Measurements from ENCODE around the gene IDI1.
A peak's percentile ranks its signal among the peaks of the same experiment; 100 is the strongest.
"Not testable (repeated sequence)": the region's sequence is repeated elsewhere in the genome, so short reads cannot be mapped to it uniquely, and the experiment has no call there.

IDI1 gene

GRCh38 chr10:1063232-1063865, 14.4 kb upstream of the IDI1 start:
- no peak for DNase-seq

DNA sequence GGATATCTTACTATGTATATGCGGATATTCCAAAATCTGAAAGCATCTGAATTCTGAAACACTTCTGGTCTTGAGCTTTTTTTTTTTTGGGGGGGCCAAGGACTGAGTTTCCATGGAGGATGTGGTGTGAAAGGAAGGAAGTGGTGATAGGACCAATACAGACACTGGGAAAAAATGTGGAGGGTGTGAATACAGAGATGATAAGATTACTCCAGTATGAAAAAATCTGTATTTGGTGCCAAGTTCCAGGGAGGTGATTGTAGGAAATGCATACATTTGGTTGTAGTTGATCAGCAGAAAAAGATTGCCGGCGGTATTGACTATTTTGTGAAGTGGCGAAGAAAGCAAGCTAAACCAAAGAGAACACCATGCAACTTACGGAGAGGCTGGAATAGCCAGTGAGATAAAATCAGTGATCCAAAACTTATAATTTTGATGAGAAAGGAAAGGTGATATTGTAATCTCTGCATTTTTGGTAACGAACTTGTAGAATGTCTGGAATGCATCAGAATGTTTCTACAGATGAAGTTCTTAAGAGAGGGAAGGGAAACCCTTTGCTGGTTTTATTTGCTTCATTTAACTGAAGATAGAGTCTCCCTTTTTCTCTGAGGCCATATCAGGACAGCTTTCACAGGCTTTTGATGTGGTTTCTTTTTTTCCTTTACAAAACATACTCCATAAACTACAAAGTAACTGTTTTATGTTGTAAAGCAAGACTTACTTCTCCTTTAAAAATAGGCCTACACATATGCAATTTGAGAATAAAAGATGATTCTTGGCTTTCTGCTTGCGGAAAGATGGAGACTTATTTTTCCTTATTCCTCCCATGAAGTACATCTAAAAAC, 13.2 kb upstream of the IDI1 start:
- no peak for DNase-seq

GRCh38 chr10:1059902-1060301, 11.0 kb upstream of the IDI1 start:
- DNase-seq: no peak

DNA sequence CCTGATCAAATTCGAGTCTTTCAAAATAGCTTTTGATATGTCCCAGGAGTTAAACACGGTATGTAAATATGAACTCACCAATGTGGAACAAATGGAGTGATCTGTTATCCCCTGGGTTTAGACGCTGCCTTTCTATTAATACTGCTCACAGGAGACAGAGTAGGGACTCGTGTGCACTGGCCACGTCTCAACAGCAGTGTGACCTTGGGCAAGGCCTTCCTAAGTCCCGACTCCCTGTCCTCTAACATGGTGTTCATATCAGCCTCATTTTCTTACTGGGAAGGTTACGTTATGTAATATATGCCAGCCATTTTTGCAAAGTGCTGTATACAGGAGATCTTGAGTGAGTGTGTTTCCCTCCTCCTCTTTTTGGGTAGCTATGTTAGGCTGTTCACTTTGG, 9.1 kb upstream of the IDI1 start:
- no peak for DNase-seq

DNA sequence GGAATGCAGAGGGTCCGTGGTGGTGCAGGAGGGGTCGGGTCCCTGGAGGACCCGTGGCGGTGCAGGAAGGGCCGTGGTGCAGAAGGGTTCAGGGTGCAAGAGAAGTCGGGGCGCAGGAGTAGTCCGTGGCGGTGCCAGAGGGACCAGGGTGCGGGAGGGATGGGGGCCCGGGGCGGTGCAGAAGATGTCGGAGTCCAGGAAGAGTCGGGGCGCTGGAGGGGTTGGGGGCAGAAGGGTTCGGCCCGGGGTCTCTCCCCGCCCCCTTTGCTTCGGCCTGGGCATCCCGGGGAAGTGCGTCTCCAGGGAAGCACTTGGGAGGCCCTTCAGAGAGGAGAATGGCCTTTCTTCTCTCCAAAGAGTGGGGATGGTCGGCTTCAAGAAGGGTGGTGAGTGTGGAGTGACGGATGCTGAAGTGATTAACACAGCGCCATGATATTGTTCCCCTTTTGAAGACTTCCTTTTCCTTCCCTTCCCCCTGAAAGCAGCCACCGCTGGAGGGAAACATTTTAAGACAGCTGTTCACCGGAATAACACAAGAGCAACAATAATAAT, 8.3 kb upstream of the IDI1 start:
- no peak for DNase-seq

DNA sequence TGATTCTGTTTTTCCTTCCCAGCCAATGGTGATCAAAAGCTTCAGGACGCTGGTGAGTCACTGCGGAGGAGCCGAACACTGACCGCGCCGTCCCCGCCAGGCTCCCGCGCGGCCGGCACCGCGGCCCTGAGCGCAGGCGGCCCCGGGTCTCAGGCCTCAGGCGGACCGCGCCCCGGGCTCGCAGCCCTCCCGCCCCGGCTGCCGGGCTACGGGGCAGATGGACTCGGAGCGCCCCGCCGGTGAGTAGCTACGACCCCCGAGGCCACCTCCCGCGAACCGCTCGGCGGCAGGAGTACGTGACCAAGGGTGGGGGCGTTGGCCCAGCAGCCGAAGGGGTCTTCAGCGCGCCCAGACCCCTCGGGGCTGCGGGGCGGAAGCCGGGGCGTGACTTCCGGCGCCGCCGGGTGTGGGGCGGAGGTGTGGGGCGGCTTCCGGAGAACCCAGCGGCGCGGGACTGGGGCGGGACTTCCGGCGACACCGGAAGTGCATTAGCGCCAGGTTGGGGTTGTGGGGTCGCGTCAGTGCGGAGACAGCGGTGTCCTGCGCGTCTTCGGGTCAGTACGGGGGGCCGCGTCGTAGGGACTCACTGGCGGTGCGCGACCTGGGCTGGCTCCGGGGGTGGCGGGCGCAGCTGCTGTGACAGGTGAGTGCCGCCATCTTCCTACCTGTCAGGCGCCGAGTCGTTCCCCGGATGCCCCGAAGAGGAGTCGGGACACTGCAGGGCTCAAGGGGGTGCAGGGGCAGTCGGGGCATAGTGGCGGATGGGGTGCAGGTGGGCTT, 7.6 kb upstream of the IDI1 start, which contains the start of gene WDR37:
Gene WDR37, plus strand, starts transcription at position 60 of the 780 bp plus-strand sequence. CDS start 15,771 bp downstream, outside the sequence.
- DNase-seq: peak; percentile 11 to 32

GRCh38 chr10:1054684-1055083, 5.8 kb upstream of the IDI1 start:
- DNase-seq: no peak

DNA sequence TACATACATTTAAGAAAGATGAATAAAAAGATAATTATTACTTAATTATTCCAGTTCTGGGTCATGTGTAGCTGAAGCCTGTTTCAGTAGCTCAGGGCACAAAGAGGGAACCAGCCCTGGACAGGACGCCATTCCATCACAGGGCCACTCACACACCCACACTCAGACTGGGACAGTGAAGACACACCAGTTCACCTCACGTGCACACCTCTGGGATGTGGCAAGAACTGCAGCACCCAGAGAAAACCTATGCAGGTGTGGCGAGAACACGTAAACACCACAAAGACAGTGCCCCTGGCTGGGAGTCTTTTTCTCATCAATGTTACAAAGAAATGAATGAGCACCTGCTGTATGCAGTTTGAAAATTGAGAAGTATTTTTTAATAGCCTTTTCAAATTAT, 1.6 kb upstream of the IDI1 start:
- DNase-seq: no peak

GRCh38 chr10:1050145-1050544, 1.2 kb upstream of the IDI1 start:
- DNase-seq: no peak

- no peak for DNase-seq
These were observed 573 bp upstream of the IDI1 start for GRCh38 chr10:1049425-1049958.

DNA sequence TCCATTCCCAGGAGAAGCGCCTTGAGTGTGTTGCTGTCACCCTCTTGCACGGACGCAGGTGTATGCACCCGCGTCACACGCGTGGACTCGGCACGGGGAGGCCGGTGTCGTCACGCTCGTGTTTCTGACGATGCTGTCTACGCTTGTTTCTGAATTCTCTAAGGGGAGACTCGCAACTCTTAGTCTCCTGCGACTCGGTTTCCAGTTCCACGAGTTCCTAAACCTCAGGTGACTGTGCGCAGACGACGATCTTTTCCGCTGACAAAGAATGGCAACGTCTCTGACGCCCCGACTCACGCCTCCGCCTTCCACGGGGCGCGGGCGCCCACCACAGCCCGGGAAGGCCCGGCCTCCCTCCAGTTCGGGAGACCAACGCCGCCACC, 579 bp downstream of the IDI1 start:
- no peak for DNase-seq

GRCh38 chr10:1047937-1048336, 982 bp downstream of the IDI1 start:
- no peak for DNase-seq

DNA sequence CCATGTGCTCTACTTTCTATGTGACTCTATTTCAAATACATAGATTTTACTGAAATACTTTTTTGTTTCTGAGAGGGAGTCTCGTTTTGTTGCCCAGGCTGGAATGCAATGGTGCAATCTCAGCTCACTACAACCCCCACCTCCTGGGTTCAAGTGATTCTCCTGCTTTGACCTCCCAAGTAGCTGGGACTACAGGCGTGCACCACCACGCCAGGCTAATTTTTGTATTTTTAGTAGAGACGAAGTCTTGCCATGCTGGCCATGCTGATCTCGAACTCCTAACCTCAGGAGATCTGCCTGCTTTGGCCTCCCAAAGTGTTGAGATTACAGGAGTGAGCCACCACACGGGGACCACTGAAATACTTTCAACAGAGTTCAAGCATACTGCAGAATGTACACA, 3.5 kb downstream of the IDI1 start:
- no peak for DNase-seq

DNA sequence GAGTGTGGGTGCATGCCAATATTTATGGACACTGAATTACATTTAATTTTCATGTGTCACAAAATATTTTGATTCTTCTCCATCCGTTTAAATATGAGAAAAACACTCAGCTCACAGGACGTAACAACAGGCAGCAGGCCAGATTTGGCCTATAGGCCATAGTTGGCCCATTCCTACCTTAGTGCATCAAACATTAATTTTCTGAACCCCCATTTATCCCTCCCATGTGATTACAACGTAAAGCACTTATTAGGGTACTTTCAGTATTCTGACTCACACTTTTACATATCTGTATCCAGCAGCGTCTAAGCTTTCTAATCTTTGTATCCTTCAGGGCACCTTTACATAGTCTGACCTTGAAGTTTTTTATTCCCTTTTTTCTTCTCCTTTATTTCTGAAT, 4.0 kb downstream of the IDI1 start:
- DNase-seq: no peak

GRCh38 chr10:1044146-1044545, 4.8 kb downstream of the IDI1 start:
- DNase-seq: no peak

- DNase-seq: no peak
These were observed 5.4 kb downstream of the IDI1 start for GRCh38 chr10:1043532-1043995.

DNA sequence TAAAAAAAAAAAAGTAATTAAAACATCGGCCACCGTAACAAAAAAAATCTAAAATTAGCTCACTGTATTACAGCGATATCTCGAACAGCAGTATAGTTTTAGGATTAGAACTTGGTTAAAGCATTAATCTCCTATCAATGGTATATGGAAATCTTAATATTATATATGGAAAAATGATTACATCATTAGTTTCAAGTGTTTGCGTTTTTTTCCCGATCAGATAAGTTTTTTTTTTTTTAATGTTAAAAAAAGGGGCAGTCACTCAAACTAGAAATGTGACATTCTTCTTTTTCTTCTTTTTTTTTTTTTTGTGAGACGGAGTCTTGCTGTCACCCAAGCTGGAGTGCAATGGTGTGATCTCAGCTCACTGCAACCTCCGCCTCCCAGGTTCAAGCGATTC, 7.4 kb downstream of the IDI1 start:
- DNase-seq: no peak

DNA sequence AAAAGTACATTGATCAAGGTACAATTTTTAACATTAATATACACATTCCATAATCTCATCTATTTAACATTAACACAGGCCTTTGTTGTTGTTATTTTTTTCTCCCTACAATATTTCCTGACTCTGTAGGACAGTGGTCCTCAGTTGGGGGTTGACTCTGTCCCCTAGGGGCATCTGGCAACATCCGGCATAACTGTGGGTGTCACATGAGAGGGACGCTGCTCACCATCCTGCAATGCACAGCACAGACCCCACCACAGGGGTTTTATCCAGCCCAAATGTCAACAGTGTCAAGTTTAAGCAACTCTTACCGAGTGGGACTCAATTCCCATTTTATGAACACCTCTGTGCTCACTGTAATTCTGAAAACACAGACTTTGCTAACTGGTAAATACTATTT, 8.8 kb downstream of the IDI1 start:
- DNase-seq: no peak

DNA sequence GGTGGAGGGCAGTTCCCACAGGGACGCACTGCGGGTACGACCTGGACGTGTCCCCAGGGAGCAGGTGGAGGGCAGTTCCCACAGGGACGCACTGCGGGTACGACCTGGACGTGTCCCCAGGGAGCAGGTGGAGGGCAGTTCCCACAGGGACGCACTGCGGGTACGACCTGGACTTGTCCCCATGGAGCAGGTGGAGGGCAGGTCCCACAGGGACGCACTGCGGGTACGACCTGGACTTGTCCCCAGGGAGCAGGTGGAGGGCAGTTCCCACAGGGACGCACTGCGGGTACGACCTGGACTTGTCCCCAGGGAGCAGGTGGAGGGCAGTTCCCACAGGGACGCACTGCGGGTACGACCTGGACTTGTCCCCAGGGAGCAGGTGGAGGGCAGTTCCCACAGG, 10.2 kb downstream of the IDI1 start:
- not testable (repeated sequence) for DNase-seq

GRCh38 chr10:1037098-1037497, 11.8 kb downstream of the IDI1 start:
- DNase-seq: no peak

GRCh38 chr10:1036341-1036791, 12.6 kb downstream of the IDI1 start:
- DNase-seq: no peak

DNA sequence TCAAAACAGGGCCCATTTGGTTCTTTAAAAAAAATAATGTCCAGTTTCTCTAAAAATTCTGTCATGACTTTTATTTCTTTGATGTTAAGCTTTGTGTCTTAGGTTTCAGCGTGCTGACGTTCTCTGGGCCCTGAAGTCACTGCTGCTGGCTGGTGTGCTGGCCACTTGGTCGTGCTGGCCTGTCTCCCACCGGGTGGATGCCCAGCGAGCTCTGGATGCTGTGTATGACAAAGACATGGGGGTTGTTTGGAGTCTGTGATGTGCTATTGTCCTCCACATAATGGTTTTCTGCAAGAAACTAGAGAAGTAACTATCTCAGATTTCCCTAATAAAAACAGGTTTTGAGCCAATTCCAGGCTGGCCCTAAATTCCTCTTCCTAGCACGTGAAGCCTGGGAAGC, 13.7 kb downstream of the IDI1 start:
- DNase-seq: no peak

GRCh38 chr10:1034758-1035157, 14.2 kb downstream of the IDI1 start:
- no peak for DNase-seq
